ENCODE data around the gene PPM1M.

Gene PPM1M

DNA sequence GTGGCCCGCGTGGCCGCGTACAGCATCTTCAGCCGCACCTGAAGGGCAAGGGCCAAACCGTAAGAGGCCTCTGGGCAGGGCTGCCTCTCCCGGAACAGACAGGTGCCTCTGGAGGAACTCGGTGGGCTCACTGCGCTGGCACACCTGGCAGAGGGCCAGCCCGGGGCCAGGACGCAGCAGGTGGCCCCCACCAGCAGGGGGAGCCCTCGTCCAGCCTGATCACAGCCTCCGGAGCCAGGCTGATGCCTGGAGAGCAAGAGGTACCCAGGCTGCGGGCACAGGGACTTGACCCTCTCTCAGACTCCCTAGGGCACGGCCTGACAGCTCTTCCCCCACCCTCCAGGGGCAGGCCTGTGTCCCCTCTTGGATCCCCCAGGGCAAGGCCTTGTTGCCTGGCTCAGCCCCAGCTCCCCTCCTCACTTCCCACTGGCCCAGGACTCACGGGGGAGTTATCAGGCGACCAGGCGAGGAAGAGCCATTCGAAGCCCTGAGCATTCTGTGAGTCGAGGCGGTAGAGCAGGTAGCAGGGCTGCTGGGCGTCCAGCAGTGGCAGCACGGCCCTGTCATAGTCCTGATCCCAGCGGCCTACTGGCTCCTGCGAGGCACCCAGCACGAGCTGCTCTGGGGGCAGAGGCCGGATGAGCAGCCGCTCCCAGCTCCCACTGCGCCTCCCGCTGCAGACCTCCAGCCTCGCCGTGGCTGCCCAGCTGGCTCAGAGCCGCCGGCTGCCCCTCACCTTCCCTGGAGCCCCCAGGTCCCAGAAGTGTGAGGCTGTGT, 13.9 kb upstream of the PPM1M start:
- FAIRE-seq: no peak

DNA sequence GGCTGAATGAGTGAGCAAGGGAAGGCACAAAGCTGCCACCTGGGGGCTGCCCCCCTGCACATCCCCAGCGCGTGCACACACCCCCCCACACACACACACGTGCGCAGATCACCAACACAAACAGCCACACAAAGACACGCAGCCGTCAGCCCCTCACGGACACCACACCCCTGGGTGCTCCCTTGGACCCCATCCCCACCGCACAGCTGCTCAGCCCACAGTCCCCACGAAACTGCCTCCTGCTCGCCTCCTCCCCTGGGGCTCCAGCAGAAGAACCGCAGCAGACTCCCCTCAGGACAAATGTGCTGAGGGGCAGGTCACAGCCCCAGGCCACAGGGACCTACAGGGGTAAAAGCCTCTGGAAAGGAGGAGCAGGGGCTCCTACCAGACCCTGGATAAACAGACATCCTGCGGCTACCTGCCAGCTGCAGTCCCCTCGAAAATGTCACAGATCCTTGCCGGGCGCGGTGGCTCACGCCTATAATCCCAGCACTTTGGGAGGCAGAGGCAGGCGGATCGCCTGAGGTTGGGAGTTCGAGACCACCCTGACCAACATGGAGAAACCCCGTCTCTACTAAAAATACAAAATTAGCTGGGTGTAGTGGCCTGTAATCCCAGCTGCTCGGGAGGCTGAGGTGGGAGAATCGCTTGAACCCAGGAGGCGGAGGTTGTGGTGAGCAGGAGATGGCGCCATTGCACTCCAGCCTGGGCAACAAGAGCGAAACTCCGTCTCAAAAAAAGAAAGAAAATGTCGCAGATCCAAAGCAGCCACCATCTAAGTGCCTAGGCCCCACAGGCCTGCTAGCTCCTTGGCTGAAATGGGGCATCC, 13.1 kb upstream of the PPM1M start:
- FAIRE-seq: no peak

DNA sequence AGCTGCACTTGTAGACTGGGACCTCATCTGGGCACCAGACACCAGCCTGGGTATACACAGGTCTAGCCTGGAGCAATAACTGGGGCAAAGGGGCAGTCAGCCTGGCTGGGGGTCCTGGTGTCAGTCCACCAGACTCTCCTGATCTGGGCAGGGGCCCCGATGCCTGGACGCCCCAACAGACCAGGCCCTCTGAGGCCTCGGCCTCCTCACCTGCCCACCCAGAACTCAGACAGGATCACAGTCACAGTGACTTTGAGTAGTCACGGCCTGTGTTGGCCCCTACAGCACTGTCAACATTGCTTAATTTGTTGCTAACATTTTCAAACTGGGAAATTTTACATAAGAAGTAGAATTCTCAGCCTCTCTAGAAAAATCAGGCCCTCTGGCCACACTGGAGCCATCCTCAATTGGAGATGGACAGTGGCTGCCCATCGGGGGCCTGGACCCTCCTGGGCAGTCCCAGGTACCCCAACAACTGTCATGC, 12.4 kb upstream of the PPM1M start:
- no peak for FAIRE-seq

DNA sequence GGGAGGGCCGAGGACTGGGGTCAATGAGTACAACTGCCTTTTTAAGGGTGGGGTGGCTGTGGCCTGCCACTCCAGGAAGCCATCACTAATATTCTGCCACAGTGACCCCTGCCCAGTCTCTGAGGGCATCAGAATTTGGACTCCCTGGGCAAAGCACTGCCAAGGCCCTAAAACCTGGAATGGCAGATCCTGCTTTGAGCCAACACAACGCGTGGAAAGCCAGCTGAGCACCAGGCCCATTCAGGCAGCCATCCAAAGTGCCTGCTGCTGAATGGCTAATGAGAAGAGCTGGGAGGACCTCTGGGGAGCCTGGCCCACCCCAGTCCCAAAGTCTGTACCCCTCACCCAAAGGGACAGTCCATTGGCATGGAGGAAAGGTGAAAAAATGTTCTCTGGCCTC, 11.6 kb upstream of the PPM1M start:
- FAIRE-seq: no peak

DNA sequence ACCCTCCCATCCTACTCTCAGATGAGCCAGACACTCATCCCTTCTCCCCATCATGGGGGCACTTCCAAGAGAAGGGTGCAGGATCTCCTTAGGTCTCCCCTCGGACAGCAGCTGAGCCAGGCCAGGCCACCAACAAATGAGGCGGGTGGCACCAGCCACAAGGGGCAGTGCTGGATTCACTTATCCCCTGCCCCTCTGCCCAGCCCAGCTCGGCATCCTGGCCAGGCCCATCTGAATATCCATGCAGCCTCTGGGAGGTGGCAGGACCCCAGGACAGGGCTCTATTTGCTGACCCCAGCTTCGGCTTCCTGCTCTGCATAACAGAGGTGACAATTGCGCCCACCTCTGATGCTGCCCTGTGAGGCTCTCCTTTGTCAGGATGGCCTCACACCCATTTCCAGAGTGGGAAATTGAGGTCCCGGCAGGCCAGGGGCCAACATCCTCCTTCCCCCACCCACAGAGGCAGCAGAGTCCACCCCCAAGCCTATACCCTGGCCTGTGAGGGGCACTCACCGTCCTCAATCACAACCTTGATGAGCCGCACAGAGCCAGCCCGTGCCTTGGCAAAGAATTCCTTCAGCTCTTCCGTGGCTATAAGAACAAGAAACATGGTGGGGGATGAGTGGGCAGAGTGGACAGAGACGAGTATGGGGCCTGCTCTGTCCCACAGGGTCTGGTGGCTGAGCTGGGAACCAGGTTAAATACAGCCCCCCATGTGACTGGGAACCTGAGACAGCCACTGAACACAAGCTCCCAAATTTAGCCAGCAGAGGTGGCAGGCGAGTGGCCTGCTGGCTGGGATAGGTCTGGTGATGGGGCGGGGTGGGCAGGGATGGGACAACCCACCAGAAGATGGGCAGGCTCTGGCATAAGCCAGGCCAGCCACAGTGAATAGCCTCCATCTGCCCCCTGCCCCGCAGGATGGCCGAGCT, 10.8 kb upstream of the PPM1M start:
- no peak for FAIRE-seq

DNA sequence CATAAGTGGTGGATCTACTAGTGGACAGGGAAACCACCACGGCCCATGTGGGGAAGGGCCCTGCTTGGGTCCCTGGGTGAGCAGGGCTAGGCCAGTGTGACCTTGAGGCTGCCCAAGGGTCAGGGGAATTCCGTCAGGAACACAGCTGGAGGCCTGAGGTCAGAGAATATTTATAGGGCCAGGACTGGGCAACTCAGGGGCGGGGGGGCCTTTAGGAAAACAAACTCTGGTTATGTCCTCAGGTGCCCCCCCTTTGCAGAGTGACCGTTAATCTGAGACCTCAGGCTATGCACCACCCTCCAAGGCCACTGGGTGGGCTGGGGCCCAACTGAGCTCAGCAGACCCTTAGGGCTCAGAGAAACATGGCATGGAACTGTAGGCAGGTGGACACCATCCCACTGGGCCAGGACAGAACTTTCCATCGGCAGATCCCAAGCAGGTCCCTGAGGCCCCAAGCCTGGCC, 9.1 kb upstream of the PPM1M start:
- no peak for FAIRE-seq

DNA sequence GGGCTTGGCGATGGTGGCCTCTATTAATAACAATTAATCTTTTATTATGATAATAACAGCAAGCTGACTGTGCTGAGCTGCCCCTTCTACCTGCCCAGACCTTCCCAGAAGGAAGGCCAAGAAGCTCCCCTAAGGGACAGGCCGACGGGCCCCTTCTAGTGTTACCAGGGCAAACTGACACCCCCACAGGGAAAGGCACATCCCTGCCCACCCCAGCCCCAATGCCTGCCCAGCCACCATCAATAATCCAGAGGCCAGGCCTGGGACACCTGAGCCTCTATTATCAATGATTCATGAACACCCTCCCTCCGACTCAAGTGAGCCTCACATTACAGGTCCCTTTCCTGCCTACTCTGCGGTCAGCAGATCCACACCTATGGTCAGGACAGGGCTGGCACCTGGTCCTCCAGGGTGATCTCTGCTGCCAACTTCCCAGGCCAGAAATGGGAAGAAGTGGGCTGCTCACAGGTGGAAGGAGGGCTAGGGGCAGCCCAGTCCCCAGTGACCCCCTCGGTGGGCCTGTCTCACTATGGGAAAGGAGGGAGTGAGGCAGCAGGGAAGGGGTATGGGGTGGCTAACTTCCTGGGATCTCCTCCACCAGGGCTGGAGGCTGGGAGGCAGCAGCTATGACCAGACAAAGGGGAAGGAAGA, 8.4 kb upstream of the PPM1M start:
- no peak for FAIRE-seq

DNA sequence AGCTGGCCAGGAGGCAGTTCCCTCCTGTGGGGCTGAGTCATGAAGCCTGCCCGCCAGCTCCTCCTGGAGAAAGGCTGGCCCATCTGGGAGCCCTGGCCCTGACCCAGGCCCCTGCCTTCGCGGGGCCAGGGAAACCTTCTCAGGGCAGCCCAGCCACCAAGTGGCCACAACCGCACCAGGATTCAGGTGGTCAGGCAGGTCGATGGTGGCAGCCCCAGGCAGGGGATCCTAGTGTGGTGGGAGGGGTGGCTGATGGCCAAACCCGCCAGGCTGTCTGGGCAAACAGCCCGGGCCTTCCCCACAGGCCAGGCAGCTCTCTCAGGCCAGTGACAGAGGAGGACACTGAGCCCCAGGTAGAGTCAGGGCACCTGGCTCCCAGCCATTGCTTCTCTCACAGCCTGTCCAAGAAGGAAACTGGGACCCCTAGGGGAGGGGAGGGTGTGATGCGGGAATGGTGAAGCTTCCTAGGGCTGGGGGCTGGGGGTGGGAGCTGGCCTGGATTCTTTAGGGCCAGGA, 7.8 kb upstream of the PPM1M start:
- FAIRE-seq: no peak

DNA sequence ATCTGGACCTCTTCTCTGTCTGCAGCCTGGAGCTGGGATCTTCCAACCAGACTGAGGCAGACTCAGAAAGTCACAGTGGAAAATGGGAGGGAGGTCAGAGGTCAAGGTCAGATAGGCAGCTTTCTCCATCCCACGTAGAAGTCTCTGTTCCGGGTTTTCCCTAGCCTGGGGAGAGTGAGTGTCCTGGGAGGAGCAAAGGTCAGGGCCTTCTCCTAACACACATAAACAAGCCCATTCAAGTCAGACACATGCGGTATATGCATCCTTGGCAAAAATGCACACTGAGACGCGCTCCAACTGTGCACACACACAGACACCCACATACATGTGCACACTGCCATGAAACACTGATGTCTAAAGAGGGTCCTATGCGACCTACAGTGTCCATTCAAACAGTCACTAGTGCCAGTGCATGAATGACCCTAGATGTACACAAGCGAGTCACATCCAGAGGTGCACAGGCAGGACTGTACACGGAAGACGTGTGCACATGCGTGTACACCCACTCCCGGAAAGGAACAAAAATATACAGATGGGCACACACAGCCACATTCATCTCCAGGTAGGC, 7.3 kb upstream of the PPM1M start:
- FAIRE-seq: no peak

DNA sequence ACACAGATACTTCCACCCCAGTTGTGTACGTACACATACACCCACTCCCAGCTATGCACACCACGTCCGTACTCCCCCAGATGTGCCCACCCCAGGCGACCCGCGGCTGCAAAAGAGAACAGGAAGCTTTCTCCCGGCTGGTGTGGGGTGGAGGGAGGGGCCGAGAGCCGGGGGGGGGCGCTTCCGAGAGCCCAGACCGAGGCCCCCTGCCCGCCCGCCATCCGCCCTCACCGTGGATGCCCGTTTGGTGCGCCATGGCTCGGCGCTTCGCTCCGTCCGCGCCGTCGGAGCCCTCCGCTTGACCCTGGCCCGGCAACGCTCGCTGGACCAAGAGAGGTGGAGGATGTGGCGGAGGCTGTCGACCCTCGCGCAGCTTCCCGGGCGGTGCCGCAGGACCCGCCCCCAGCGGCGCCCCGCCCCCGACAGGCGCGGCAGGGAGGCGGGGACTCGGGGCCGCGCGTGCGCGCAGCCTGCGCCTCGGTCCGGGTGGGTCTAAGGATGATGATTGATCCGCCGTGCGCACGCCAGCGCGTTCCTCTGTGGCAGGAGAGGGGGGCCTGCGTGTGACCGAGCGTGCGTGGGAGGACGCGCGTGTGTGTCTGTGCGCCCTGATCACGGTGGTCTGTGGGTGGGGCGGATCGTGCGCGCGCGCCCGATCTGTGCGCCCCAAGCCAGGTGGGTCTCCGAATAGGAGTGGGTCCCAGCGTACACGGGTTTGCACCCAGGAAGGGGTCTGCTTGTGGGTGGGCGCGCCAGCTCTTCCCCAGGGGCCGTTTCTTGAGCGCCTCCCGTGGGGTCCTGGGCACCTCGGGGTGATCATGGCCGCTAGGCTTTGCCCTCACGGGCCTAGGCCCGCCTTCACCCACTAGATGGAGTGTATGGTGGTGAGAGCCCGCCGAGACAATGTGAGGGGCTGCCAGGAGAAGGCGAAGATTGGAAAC, 6.5 kb upstream of the PPM1M start, which contains the start of gene TWF2:
Gene TWF2 (minus strand): TSS at position 398 of the 941 bp plus-strand sequence. CDS start 142 bp downstream, at position 256.
- no peak for FAIRE-seq

DNA sequence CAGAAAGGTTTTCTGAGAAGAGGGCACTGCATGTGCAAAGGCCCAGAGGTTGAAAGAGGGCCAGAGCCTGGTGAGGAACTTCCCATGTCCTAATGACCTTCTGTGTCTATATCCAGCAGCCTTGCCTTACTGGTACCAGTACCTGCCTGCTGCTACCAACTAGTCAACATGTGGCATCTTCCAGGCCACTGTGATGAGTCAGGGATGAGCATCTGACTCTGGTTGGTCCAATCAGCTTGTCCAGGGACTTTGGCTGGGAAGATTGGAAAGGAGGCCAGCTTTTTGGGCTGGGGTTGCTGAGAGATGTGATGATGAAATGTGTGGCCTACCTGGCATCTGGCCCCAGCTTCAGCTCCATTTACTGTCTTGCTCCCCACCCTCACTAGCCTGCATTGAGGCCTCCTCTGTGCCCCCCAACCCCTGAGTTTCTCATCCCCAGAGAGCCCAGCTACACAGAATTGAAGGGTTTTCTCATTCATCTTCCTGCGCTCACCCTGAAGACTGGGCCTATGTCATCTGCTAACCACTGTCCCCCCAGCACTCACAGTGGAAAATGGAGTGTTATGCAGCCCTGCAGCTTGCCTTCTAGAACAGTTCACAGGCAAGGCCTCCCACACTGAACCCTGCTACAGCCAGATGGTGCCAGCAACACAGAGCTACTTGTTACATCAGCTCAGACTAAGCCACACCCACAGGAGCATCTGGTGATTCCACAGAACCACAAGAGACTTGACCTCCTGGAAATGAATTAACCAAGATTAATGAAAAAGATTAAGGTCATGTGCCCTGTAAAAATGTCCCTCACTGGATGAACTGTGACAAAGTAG, 5.3 kb upstream of the PPM1M start:
- no peak for FAIRE-seq

DNA sequence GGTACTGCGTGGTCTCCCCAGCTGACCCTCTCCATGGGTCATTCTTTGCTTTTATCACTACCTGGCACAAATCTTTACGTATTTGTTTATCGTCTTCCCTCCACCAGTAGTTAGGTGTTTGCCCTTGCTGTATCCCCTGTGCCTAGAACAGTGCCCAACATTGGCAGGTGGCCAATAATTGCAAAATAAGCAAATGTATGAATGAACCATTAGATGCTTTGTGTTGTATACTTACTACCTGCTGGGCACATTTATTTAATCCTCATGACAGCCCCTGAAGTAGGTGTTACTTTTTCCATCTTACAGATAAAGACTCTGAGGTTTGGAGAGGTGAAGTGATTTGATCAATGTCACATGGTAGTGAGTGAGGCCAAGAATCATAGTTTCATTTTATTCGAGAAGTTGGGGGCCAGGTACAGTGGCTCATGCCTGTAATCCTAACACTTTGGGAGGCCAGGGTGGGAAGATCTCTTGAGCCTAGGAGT, 4.6 kb upstream of the PPM1M start:
- no peak for FAIRE-seq

DNA sequence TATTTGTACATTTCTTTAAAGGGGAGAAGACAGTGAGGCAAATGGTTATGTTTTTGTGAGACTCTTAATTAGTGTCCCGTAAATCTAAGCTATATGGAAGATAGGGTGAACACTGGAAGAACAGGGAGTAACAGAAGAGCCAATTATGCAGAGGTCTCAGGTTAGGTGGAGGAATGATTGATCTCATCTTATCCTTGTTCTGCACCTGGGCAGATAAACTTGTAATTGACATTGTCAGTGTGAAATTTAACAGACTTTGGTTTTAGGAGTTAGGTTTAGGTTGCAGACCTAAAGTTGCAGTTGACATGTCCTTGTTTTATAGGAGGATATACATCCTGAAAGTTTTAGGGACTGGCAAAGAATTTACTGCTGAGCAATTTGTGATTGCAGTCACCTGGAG, 3.5 kb upstream of the PPM1M start:
- no peak for FAIRE-seq

DNA sequence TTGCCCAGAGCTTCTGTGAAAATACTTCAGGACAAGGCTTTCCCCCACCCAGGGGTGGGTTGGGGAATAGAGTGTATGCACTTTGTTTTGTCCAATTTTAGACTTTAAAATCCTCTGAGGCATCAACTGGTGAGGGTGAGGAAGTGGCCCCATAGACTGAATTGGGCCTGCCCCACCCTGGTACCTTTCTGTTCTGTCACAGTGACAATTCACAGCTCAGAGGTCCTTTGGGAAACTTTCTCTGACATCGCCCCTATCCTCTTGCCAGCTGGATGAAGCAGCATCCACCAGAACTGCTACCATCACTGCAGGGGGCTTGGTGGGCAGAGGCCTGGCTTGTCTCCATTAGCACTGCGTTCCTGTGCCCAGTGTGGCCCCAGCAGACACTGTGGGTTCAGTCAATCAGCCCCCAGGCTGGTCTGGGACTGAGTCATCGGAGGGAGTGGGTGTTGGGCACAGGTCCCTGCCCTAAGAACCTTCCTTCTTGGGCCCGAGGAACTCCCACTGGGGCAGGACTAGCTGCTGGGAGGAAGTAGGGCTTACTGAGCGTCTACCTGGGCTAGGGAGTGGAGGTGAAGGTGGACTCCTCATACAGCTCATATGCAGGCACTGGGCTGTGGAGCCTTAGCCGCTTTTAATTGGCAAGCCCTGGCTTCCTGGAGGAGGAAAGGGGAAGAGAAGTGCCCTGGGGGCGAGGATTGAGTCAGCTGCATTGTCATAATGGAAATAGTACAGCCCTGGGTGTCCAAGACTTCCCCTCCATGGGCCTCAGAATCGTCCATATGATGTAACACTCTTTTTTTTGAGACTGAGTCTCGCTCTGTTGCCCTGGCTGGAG, 1.5 kb upstream of the PPM1M start:
- FAIRE-seq: no peak

DNA sequence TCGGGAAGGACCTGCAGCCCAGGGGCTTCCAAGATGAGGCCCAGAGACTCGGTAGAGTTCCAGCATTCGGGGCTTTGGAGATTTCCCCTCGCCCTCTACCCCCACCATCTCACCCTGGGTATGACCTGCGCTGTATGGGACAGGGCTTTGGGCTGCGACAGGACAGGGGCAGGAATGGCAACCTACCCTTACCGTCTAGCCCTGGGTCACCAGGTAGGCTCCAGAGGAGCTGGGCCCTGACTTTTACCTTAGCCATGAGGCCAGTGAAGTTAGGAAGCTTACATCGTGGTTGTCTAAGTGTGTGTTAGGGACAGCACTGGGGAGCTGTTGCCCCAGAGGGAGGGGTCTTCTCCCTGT, 683 bp downstream of the PPM1M start:
- no peak for FAIRE-seq

DNA sequence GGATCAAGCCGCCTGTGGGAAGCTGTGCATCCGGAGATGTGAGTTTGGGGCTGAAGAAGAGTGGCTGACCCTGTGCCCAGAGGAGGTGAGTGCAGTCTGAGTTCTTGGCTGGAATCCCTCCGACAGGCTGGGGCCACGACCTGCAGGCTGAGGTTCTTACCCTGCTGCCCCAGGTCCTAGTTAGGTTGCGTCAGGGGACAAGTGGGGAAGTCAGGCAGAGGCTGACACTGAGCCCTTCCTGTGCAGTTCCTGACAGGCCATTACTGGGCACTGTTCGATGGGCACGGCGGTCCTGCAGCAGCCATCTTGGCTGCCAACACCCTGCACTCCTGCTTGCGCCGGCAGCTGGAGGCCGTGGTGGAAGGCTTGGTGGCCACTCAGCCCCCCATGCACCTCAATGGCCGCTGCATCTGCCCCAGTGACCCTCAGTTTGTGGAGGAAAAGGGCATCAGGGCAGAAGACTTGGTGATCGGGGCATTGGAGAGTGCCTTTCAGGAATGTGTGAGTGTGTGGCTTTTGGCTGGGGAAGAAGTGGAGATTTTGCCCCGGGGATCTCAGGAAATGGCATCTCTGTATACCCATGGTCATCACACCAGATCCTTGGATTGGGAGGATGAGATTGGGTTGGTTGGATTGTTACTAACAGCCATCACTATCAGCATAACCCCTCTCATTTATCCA, 1.3 kb downstream of the PPM1M start:
- no peak for FAIRE-seq

DNA sequence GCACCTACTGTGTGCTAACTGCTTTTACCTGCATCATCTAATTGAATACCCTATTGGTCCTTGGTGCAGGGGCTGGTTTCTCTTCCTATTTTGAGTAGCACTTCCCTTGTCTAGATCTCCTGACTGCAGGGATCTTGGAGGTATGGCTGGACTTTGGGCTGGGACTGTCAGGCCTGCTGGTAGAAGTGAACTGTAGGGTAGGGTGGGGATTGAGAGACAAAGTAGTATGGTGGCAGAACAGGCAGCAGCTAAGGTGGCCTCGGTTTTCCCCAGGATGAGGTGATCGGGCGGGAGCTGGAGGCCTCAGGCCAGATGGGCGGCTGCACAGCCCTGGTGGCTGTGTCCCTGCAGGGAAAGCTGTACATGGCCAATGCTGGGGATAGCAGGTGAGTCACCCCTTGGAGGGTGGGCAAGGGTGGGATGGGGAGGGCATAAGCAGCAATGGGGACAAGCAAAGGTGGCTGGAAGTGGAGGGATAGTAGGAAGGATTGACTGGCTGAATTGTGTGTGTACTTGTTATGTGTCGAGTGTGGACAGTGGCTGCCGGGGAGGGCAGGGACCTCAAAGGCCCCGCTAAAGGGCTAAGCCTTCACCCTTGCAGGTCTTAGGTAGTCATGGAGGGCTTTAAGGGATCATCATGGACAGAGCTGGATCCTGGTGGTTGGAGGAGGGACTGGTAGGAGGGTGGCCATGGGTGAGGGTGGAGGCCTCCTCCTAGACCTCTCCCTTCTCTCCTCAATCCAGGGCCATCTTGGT, 2.0 kb downstream of the PPM1M start:
- no peak for FAIRE-seq
